GM21576 (cell line): ENCODE data around the gene SETD5.

ENCODE experiments used
- ATAC-seq: cut with Tn5 transposase; IDR thresholded peaks from one replicate; pipeline ENCODE4 v1.9.1; 2021; ENCODE audit warnings: mild to moderate bottlenecking, moderate library complexity; ENCODE audit not compliant: unreplicated experiment

The SETD5 gene

GRCh38 chr3:9388562-9389272 lies 8.7 kb upstream of the SETD5 start:
- ATAC-seq, result no peak

- ATAC-seq, result no peak
These were observed 7.0 kb upstream of the SETD5 start for GRCh38 chr3:9390265-9390888.

GRCh38 chr3:9392041-9392440 lies 5.4 kb upstream of the SETD5 start:
- no peak for ATAC-seq

GRCh38 chr3:9395570-9396300 lies 1.7 kb upstream of the SETD5 start:
- ATAC-seq, result no peak

GRCh38 chr3:9396301-9396631 lies 1.1 kb upstream of the SETD5 start:
- ATAC-seq, result peak; percentile 23

- peak; percentile 71 for ATAC-seq
These were observed 633 bp upstream of the SETD5 start for GRCh38 chr3:9396632-9397331.

- ATAC-seq, result no peak
These were observed 688 bp downstream of the SETD5 start for GRCh38 chr3:9397906-9398699.

GRCh38 chr3:9398700-9399336 lies 1.4 kb downstream of the SETD5 start:
- no peak for ATAC-seq

- no peak for ATAC-seq
These were observed 1.9 kb downstream of the SETD5 start for GRCh38 chr3:9399337-9399703.

- ATAC-seq, result no peak
These were observed 2.3 kb downstream of the SETD5 start for GRCh38 chr3:9399746-9400145.

- no peak for ATAC-seq
These were observed 3.2 kb downstream of the SETD5 start for GRCh38 chr3:9400616-9401015.

- no peak for ATAC-seq
These were observed 4.6 kb downstream of the SETD5 start for GRCh38 chr3:9401986-9402385.

- ATAC-seq, result no peak
These were observed 5.2 kb downstream of the SETD5 start for GRCh38 chr3:9402410-9403228.

- ATAC-seq, result no peak
These were observed 6.0 kb downstream of the SETD5 start for GRCh38 chr3:9403463-9403862.

- no peak for ATAC-seq
These were observed 7.3 kb downstream of the SETD5 start for GRCh38 chr3:9404680-9405079.

- ATAC-seq, result no peak
These were observed 8.3 kb downstream of the SETD5 start for GRCh38 chr3:9405756-9406155.

GRCh38 chr3:9406856-9407626 lies 9.6 kb downstream of the SETD5 start:
- ATAC-seq, result no peak

GRCh38 chr3:9408061-9408460 lies 10.6 kb downstream of the SETD5 start:
- ATAC-seq, result no peak

GRCh38 chr3:9408546-9408945 lies 11.1 kb downstream of the SETD5 start:
- ATAC-seq, result no peak
